Measurements from ENCODE around the gene KIR3DL1. TPM values are rescaled to one million over a fixed set of nuclear protein-coding genes. Genes with fewer than 3 reads are reported as not detected.
"Not testable (repeated sequence)": the region's sequence is repeated elsewhere in the genome, so short reads cannot be mapped to it uniquely, and the experiment has no call there.

KIR3DL1 gene
- total RNA-seq, 1 donor: not detected

- TF ChIP-seq CTCF (IDR thresholded peaks at IDR 0.05; ENCODE audit: insufficient read depth, low read depth, low read length): no peak
- no peak overlapping the region for H3K4me3 ChIP-seq (ENCODE audit: low read depth, low read length)
- DNase-seq (ENCODE audit: low read depth): no peak
Measured at GRCh38 chr19:54805665-54806515, 10.4 kb upstream of the KIR3DL1 start.

GRCh38 chr19:54806516-54806838, 9.8 kb upstream of the KIR3DL1 start:
- H3K4me3 ChIP-seq (ENCODE audit: low read depth, low read length): no peak overlapping the region
- TF ChIP-seq CTCF (IDR thresholded peaks at IDR 0.05; ENCODE audit: insufficient read depth, low read depth, low read length): no peak
- no peak for DNase-seq (ENCODE audit: low read depth)

DNA sequence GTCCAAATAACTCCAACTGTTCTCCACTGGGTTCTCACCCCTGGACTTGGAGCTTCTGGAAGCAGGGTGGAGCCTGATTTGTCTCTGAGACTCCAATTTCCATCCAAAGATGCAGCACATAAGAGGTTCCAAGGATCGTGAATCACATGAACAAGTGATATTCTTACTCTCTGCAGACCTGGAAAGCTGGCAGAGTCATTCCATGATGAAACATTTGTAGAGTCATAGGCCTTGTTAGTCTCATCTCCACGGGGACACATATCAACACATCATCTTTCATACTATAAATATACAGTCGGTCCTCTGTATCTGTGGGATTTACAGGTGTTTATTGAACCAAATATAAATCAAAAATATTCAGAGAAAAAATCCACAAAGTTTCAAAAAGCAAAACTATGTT, 1.7 kb upstream of the KIR3DL1 start:
- not testable (repeated sequence) for H3K4me3 ChIP-seq (ENCODE audit: low read depth, low read length); DNase-seq (ENCODE audit: low read depth)

GRCh38 chr19:54817670-54818536, 1.6 kb downstream of the KIR3DL1 start:
- TF ChIP-seq CTCF (IDR thresholded peaks at IDR 0.05; ENCODE audit: insufficient read depth, low read depth, low read length): no peak
- H3K4me3 ChIP-seq (ENCODE audit: low read depth, low read length): no peak overlapping the region
- DNase-seq (ENCODE audit: low read depth): no peak

DNA sequence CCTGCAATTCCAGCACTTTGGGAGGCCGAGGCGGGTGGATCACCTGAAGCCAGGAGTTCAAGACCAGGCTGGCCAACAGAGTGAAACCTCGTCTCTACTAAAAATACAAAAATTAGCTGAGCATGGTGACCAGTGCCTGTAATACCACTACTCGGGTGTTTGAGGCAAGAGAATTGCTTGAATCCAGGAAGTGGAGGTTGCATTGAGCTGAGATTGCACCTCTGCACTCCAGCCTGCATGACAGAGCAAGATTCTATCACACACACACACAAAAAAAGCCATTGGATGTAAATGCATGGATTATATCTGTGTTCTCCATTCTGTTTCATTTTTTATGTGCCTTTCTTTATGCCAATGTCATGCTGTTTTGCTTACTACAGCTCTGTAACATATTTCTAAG, 8.1 kb downstream of the KIR3DL1 start:
- DNase-seq (ENCODE audit: low read depth); H3K4me3 ChIP-seq (ENCODE audit: low read depth, low read length): not testable (repeated sequence)

DNA sequence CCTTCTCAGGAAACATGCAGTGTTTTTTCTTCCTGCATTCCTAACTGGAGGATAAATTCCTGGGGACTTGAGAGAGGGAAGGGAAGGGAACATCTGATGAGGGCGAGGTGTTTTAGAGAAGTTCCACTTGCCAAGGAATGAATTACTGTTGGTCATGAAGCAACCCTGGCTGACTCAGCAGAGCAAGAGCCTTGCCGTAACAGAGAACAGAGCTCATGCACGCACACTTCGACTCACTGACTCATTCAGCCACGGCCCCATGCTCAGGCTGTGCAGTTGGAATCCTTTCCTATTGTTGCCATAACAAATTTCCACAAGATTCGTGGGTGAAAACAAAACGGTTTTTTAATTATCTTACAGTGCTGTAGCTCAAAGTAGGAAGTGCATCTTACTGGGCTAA, 9.1 kb downstream of the KIR3DL1 start:
- H3K4me3 ChIP-seq (ENCODE audit: low read depth, low read length); DNase-seq (ENCODE audit: low read depth): not testable (repeated sequence)

- H3K4me3 ChIP-seq (ENCODE audit: low read depth, low read length); DNase-seq (ENCODE audit: low read depth): not testable (repeated sequence)
Measured at GRCh38 chr19:54828064-54828463, 11.8 kb downstream of the KIR3DL1 start.

- DNase-seq (ENCODE audit: low read depth): not testable (repeated sequence)
Measured at GRCh38 chr19:54832496-54832895, 16.2 kb downstream of the KIR3DL1 start, which contains the start of gene KIR2DS4. Gene KIR2DS4 (plus strand): TSS chr19:54832676.

DNA sequence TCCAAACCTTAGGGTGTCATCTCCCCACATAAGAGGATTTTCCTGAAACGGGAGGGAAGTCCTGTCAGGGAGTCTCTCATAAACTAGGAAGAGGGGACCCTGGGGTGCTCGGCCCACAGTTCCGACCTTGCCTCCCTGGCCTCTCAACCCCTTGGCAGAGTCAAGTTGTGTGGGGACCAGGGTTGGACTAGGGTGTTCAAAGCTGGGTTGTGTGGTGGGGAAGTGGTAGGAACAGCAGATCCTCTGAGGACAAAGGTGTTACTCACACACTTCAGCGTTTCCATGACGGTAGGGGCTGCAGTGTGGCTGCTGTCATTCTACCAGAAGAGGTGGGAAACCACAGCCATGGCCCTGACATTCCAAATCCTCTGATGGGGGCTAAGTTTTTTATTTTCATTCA, 18.9 kb downstream of the KIR3DL1 start:
- H3K4me3 ChIP-seq (ENCODE audit: low read depth, low read length); DNase-seq (ENCODE audit: low read depth): not testable (repeated sequence)

More at GRCh38 chr19:54832496-54832895, 16.2 kb downstream of the KIR3DL1 start, which contains the start of gene KIR2DS4:
- H3K4me3 ChIP-seq (ENCODE audit: low read depth, low read length): not testable (repeated sequence)

- not testable (repeated sequence) for H3K4me3 ChIP-seq (ENCODE audit: low read depth, low read length); DNase-seq (ENCODE audit: low read depth)
Measured at GRCh38 chr19:54837522-54837921, 21.3 kb downstream of the KIR3DL1 start.

DNA sequence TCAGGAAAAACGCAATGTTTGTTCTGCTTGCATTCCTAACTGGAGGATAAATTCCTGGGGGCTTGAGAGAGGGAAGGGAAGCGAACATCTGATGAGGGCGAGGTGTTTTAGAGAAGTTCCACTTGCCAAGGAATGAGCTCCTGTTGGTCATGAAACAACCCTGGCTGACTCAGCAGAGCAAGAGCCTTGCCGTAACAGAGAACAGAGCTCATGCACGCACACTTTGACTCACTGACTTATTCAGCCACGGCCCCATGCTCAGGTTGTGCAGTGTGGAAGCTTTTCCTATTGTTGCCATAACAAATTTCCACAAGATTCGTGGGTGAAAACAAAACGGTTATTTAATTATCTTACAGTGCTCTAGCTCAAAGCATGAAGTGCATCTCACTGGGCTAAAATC, 26.9 kb downstream of the KIR3DL1 start:
- H3K4me3 ChIP-seq (ENCODE audit: low read depth, low read length); DNase-seq (ENCODE audit: low read depth): not testable (repeated sequence)

DNA sequence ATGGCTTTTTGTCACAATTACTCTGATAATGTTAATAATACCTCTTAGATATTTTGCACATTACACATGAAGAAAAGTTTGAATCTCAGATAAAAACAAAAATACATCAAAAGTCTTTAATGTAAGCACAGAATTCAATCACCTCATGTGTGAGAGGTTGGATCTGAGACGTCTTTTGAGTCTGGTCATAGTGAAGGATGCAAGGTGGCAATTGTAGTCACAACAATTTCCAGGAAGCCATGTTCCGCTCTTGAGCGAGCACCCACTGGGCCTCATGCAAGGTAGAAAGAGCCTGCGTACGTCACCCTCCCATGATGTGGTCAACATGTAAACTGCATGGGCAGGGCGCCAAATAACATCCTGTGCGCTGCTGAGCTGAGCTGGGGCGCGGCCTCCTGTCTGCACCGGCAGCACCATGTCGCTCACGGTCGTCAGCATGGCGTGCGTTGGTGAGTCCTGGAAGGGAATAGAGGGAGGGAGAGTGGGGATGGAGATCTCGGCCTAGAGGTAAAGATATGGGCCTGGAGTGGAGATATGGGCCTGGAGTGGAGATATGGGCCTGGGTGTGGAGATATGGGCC, 33.9 kb downstream of the KIR3DL1 start, which contains the start of gene KIR3DL2:
KIR3DL2 (plus strand) TSS at position 383 of the 580 bp plus-strand sequence; CDS start at position 416, 33 bp downstream.
- not testable (repeated sequence) for H3K4me3 ChIP-seq (ENCODE audit: low read depth, low read length); DNase-seq (ENCODE audit: low read depth)
